Measurements from ENCODE around the gene CARMIL1.

DNA sequence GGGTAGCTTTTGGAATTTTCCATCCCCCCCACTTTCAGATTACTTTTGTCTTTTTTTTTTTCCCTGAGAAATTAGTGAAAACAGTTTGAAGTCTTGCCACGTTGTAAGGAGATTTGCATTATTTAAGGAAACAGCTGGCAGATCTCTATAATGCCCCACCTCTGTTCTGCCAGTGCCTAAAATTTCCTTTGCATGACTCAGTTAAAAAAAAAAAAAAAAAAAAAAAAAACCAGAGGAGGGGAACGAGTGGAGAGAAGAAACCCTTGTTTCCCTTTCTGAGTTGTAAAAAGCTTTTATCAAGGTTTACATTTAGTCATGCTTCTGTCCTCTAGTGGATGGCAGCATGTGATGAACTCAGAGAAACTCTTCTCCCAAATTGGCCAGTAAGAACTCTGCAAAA is 33.5 kb downstream of the CARMIL1 start:
- TF ChIP-seq, protein P1, sequence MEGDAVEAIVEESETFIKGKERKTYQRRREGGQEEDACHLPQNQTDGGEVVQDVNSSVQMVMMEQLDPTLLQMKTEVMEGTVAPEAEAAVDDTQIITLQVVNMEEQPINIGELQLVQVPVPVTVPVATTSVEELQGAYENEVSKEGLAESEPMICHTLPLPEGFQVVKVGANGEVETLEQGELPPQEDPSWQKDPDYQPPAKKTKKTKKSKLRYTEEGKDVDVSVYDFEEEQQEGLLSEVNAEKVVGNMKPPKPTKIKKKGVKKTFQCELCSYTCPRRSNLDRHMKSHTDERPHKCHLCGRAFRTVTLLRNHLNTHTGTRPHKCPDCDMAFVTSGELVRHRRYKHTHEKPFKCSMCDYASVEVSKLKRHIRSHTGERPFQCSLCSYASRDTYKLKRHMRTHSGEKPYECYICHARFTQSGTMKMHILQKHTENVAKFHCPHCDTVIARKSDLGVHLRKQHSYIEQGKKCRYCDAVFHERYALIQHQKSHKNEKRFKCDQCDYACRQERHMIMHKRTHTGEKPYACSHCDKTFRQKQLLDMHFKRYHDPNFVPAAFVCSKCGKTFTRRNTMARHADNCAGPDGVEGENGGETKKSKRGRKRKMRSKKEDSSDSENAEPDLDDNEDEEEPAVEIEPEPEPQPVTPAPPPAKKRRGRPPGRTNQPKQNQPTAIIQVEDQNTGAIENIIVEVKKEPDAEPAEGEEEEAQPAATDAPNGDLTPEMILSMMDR (IDR thresholded peaks at IDR 0.05): no peak
- TF ChIP-seq POLR2AphosphoS5 (IDR thresholded peaks at IDR 0.05) (no peak), POLR2A (IDR thresholded peaks at IDR 0.05) (no peak)

All from suprapubic skin (tissue), 4 donors.